GM13976 (cell line): ENCODE results near the gene TRIM44.

Experiments used
- DNase-seq: peaks from one replicate; pipeline ENCODE4 v3.0.0; 2012; ENCODE audit warnings: low spot score
- in situ Hi-C: fragments of 300-500 bp; cut with MboI; formaldehyde crosslinking; loops from one replicate; pipeline ENCODE4 v1.12.0; 2022; ENCODE audit warnings: low sequenced_read_pairs, mixed read lengths, inconsistent platforms; ENCODE audit not compliant: unreplicated experiment
- TF ChIP-seq, protein P1 (sequence below): IDR thresholded peaks from 2 replicates; pipeline ENCODE4 v1.5.1; 2012; ENCODE audit warnings: borderline replicate concordance, mild to moderate bottlenecking; ENCODE audit not compliant: insufficient read depth; ENCODE audit errors: extremely low read depth, missing control alignments, control extremely low read depth

The TRIM44 gene

DNA sequence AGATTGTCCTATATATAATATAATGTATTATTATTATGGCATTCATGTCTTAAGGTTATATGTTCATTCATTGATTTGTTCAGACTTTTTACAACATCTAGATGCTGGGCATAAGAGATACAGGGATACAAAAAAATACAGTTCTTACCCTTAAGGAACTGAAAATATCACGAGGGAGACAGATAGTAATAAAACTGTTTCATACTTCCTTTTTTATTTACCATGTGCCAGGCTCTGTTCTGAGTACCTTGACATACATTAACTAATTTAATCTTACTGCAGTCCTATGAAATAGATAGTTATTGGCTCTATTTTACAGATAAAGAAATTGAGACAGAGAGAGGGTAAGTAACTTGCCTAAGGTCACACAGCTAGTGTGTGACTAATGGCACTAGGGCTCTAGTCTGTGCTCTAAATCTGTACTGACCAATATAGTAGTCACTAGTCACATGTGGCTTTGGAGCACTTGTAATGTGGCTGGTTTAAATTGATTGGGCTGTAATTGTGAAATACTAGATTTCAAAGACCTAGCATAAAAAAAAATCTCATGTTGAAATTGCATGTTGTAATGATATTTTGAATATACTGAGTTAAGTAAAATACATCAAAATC, 21.3 kb downstream of the TRIM44 start:
- in situ Hi-C loops: no loop called here
- TF ChIP-seq, protein P1, sequence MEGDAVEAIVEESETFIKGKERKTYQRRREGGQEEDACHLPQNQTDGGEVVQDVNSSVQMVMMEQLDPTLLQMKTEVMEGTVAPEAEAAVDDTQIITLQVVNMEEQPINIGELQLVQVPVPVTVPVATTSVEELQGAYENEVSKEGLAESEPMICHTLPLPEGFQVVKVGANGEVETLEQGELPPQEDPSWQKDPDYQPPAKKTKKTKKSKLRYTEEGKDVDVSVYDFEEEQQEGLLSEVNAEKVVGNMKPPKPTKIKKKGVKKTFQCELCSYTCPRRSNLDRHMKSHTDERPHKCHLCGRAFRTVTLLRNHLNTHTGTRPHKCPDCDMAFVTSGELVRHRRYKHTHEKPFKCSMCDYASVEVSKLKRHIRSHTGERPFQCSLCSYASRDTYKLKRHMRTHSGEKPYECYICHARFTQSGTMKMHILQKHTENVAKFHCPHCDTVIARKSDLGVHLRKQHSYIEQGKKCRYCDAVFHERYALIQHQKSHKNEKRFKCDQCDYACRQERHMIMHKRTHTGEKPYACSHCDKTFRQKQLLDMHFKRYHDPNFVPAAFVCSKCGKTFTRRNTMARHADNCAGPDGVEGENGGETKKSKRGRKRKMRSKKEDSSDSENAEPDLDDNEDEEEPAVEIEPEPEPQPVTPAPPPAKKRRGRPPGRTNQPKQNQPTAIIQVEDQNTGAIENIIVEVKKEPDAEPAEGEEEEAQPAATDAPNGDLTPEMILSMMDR: no peak

DNA sequence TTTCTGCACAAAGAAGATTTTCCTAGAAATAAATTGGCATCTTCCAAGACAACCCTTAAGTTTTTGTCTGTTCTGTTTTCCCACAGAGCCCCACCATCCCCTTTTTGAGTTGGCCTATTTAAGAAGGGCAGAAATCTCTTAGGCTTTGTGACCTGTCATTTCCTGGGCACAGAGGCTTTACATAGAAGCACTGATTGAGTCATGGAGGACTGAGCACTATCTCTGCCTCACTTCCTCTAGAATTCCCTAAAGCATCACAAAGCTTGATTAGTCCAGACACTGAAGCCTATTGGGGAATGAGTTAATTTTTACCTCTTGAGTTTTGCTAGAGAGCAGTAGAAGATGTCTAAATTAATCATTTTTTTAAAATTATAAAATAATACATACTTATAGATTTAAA, 25.4 kb downstream of the TRIM44 start:
- in situ Hi-C loops: no loop called here
- TF ChIP-seq, protein P1: no peak
- no peak for DNase-seq

More for the DNA sequence above, 21.3 kb downstream of the TRIM44 start:
- DNase-seq: no peak

- no peak for DNase-seq
- TF ChIP-seq, protein P1: no peak
- in situ Hi-C loops: no loop called here
These were observed 26.8 kb downstream of the TRIM44 start for GRCh38 chr11:35689081-35689996.

DNA sequence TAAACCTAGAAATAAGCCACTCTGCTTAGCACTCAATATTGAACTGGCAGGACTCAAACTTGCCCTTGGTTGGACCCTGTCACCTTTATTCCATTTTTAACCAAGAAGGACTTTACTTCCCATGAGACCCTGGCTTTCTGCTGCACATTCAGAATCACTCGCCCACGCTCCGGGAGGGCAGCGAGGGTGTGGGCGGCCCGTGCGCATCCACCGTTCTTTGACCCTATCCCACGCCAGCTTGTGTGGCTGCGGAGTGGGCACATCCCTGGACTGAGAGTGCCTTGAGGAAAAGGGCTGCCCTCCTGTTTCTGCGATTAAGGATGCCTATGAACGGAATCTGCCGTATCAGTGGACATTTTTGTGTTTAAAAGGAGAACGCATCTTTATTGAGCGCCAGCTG, 39.6 kb downstream of the TRIM44 start:
- in situ Hi-C loops: no loop called here
- TF ChIP-seq, protein P1: no peak
- DNase-seq: no peak

DNA sequence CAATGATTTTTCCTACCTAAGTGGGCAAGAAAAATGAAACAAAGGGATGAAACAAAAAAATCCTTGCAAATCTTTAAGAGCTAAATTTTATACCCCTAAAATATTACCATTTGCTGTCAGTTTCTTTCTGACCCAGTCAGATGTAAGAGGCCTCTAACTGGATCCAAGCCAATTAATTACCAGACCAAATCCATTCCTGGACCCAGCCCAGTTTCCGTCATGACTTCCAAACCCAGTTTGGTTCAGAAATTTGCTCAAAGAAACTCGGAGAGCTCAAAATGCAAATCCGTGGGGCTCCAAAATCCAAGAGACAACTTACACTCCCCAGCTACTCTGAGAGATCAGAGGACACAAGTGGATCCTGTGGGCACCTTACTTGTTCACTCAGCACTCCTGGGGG, 46.8 kb downstream of the TRIM44 start:
- TF ChIP-seq, protein P1: no peak
- in situ Hi-C loops: no loop called here
- no peak for DNase-seq

GRCh38 chr11:35711173-35711910, 48.8 kb downstream of the TRIM44 start:
- no peak for DNase-seq
- TF ChIP-seq, protein P1: peak; percentile 10

More at GRCh38 chr11:35711173-35711910, 48.8 kb downstream of the TRIM44 start:
- in situ Hi-C loops: no loop called here
